ENCODE data around the gene SNRPD2.
A peak's percentile ranks its signal among the peaks of the same experiment; 100 is the strongest.
"Not testable (repeated sequence)": the region's sequence is repeated elsewhere in the genome, so short reads cannot be mapped to it uniquely, and the experiment has no call there.

SNRPD2 gene

DNA sequence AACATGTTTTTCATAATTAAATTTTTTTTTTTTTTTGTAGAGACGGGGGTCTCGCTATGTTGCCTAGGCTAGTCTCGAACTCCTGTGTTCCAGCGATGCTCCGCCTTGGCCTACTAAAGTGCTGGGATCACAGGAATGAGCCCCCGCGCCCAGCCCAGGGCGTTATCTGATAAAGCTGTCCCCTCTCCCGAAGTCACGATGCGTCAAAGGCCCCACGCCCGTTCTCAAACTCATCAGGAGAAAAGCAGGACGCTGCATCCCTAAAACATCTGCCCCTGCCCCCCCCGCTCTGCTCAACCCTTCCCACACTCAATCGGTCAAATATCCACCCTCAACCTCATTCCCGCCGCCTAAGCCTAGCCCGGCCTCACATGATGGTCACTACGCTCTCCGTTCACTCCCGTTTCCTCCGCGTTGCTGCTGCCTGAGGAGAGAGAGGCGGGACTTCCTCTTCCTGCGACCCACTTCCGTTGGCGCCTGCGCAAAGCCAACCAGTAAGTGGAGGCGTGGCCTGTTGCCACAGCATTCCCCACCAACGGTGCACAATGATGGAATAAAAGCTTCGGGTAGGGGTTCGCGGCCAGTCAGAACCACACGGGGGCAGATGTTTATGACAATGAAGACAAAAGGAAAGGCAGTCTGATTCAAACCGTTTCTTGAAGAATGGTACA is at the start of gene SNRPD2:
TSS of gene SNRPD2 (minus strand) at position 438 of the 671 bp plus-strand sequence. CDS start at position 373, 65 bp downstream.
- peak; percentile 96 for DNase-seq (ENCODE audit: low spot score)

DNA sequence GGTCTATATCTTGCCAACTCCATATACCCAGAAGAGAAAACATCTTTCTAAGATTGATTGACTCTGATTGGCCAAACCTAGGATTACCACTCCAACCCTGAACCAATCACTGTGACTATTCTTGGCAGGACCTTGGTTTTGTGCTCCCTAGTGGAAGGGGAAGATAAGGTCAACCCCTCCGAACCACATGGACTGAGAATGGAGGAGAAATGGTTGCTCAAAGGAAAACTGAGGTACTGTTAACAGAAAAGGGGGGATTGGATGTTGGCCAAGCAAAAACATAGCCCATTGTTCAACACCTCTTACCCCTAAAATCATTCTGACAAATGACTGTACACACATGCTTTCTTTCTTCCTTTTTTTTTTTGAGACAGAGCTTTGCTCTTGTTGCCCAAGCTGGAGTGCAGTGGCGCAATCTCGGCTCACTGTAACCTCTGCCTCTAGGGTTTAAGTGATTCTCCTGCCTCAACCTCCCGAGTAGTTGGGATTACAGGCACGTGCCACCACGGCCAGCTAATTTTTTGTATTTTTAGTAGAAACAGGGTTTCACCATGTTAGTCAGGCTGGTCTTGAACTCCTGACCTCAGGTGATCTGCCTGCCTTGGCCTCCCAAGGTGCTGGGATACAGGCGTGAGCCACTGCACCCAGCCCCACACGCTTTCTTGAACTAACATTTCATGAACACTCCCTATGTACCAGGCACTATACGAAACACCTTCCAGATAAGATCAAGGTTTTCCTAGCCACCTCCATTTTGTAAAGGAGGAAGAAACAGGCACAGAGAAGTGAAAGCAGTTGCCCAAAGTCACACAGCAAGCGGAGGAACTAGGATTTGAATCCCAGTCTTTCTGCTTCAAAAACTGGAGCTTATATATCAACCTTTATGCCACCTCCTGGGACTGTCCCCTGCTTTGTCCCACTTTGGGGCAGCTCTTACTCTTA is 48.0 kb upstream of the SNRPD2 start:
- no peak for DNase-seq (ENCODE audit: low spot score)

DNA sequence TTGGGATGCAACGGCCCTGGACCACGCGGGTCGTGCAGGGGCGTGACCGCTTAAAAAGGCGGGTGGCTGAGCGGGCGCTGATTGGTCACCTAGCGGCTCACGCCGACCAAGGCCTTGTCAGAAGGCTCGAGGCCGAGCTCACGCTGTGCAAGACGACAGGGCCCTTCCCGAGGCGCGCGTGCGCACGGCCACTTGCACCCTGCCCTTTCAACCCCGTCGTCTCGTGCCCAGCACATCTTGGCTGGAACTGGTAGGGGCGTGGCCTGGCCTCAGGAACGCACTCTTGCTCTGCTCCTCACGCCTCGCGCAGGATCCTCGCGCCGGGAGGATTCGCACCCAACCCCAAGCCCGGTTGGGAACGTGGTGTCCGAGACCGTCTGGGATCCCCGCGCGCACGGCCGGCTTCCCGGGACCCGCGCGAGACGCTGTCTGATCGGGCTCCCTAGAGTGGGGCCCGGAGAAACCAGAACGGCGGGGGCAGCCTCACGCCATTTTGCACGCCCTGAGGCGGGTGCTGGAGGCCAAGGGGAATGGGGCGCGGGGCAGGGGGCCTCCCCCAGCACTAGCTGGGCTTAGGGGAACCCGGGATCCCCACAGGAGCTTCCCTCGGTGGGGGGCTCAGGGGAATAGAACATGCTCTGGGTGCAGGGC is 41.5 kb upstream of the SNRPD2 start, which contains the start of gene MEIOSIN:
TSS of gene MEIOSIN (plus strand) at position 280 of the 651 bp plus-strand sequence. CDS start 1,938 bp downstream, outside the sequence.
- no peak for DNase-seq (ENCODE audit: low spot score)

DNA sequence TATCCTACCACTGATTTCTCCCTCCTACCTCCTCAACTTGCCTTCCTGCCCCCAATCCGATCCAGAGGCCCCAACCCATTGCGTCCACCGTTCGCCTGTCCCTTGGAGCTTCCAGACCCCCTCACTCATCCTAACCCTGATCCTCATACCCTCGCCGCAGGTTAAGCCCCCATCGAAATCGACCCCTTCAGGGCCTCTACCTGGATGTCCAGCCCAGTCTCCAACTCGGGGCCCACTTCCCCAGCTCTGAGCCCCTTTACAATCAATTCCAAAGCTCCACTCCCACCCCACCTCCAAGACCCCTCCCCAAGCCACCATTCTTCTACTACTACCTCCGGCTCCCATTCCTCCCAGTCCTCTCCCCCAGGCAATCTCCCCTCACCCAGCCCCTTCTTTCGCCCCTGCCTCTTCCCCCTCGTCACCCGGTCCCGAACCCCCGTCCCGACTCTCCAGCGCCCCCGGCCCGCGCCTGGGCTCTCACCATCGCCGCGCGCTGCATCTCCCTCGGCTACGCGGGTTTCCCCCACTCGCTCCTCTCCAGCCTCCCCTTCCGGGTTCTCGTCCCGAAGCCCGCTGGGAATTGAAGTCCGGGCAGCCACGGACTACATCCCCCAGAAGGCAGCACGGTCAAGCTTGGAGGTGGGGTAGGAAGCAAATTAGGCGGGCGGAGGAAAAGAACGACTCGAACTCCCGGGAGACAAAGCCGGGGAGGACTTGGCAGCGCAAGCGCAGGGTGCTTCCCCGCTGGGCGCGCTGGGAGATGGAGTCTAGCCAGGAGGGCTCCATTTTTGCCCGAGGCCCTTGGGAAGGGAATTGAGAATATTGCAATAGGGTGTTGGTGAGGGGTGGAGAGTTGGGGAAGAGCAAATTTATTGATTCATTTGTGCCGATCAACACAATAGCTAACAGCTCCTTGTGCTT is 38.9 kb upstream of the SNRPD2 start, which contains the start of gene FBXO46:
TSS of gene FBXO46 (minus strand) at position 529 of the 921 bp plus-strand sequence. CDS start 17,401 bp downstream, outside the sequence.
- DNase-seq (ENCODE audit: low spot score), result peak; percentile 98

DNA sequence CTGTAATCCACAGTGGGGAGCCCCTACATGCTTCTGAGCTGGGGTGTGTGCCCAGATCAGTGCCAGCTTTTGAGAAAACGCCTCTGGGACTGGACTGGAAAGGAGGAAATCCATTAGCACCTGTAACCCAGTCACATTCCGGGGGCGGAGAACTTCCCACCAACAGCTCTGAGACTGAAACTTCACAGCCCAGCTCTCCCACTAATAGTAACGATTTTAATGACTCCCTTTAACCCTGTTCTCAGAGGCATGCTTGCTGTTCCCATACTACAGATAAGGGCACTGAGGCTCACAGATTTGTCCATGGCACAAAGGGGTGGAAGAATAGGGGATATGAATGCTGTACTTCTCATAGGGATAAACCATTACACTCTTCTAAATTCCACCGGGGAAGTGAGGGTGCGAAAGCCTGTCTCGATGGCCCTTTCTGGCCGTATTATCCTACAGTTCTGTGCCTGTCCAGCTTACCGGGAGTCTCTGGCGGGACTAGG is 38.1 kb upstream of the SNRPD2 start:
- no peak for DNase-seq (ENCODE audit: low spot score)

DNA sequence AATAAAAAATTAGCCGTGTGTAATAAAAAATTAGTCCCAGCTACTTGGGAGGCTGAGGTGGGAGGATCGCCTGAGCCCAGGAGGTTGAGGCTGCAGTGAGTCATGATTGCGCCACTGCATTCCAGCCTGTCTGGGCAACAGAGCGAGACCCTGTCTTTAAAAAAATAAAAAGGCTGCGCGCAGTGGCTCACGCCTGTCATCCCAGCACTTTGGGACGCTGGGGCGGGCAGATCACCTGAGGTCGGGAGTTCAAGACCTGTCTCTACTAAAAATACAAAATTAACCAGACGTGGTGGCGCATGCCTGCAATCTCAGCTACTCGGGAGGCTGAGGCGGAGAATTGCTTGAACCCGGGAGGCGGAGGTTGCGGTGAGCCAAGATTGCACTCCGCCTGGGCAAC is 36.9 kb upstream of the SNRPD2 start:
- not testable (repeated sequence) for DNase-seq (ENCODE audit: low spot score)

DNA sequence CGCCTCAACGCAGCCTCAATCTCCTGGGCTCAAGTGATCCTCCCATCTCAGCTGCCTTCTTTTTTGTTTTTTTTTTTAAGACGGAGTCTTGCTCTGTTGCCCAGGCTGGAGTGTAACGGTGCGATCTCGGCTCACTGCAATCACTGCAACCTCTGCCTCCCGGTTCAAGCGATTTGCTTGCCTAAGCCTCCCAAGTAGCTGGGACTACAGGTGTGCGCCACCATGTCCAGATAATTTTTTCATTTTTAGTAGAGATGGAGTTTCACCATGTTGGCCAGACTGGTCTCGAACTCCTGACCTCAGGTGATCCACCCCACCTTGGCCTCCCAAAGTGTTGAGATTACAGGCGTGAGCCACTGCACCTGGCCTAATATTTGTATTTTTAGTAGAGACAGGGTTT is 28.3 kb upstream of the SNRPD2 start:
- DNase-seq (ENCODE audit: low spot score), result not testable (repeated sequence)

DNA sequence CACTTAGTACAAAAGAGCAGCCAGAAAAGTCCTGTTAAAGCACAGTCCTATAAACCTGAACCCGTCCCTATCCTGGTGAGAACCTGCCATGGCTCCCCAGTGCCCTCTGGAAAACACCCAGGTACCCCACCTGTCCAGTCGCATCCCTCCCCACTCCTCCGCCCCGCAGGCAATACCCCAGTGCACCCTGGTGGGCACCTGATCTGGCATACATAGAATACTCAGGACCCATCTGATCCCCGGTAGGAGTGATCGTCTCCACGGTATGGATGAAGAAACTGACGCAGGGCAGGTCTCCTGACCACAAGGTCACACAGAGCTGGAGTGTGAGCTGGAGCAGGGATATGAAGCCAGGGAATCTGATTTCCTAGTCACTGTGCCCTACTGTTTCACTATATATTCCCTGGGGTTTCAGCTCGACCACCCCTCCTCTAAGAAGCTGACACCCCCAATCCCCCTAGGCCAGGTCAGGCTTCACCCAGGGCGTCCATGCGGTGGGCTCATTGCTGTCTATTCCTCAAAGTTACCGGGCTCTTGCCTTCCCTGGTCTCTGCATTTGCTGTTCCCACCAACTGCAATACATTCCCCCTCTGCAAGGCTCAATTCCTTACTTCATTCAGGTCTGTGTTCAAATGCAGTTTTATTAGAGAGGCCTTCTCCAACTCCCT is 26.4 kb upstream of the SNRPD2 start:
- no peak for DNase-seq (ENCODE audit: low spot score)

DNA sequence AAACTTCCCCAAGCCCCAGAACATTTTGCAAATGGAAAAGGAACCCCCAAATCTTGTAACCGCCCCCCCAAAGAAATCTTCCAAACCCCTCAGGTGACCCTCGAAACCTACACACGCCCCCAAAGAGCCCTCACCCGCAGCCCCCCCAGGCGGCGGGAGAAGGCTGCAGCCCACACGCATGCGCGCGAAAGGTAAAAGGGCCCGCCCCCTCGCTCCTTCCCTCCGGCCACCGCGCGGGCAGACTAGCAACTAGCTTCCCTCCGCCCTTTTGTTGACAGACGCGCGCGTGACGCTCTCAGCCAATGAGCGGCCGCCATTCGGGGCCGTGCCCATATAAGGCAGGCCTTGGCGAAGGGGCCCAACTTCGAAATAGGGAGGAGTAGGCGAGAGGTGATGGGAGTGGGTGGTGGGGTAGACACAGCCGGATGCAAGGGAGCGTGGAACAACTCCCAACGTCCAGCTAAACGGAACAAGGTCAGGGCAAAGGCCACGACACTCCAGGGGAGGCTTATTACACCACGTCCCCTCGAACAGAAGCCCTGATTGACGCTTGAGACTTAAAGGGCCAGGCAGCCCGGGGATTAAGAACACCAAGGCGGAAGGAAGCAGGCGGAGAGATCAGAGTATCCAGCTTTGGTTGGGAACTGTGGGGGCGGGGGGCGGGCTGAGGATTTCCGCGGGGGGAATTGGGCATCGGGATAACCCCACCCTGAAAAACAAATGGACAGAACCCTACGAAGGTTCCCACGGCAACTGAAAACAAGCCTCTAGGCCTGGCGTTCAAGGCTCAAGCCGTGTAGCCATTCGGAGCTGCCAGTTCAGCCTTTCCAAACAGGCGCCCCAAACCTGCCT is 25.6 kb upstream of the SNRPD2 start:
- DNase-seq (ENCODE audit: low spot score), result peak; percentile 99

DNA sequence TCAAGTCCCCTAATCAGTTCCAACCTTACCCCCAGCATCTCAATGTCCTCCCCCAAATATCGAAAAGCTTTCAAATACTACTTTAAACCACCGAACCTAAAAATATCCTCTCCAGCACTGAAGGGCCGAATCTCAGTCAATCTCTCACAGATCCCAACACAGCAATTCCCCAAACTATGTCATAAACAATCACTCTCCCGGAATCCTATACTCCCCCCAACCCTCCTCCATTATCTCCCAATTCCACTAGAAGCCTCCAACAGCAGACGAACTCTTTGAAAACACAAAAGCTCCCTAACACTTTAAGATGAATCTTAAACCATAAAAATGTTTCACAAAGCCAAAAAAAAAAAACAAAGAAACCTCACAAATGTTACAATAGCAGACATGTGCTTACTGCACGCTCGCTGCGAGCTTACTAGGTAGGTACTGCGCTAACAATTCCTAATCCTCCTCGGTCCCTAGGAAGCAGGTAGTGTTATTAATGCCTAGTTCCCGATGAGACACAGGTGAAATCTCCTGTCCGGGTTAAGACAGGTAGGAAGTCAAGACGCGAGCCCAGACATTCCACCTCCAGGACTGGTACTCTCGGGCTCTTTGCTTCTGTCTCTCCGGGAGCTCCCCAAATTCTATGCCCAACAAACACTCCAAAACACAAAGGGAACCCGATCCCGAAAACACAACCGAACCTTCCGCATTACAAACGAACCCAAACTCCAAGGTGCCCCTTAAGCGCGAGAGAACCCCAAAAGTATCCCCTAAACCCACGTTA is 24.8 kb upstream of the SNRPD2 start:
- DNase-seq (ENCODE audit: low spot score), result no peak

DNA sequence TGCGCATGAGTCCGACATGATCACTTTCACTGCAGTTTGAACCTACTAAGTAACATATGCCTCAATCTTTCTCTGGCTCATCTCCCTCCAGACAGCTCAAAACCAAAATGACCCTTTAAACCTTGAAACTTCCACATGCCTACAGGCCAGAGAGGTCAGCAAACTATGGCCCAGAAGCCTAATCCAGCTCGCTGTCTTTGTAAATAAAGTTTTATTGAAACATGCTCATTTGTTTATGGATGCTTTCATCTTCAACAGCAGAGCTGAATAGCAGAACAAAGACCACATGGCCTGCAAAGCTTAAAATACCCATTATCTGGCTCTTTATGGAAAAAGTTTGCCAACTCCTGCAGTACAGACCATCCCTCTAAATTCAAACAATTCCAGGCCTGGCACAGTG is 23.4 kb upstream of the SNRPD2 start:
- DNase-seq (ENCODE audit: low spot score), result no peak

DNA sequence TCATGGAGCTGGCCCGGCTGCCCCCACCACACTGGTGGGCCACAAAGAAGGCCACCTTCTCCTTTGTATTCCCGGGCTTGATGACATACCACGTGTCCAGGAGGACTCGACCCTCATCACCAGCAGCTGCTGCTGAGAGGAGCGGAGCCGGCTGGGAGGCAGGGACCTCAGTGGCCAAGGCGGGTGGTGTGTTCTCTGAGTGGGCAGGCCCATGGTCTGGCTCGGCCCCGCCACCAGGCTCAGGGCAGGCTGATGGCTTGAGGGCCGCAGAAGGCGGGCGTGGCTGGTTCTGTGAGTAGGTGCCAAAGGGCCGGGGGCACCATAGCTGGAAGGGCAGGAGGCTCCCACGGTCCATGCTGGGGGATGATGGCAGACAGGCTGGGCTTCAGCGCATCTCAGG is 21.4 kb upstream of the SNRPD2 start:
- DNase-seq (ENCODE audit: low spot score), result no peak

DNA sequence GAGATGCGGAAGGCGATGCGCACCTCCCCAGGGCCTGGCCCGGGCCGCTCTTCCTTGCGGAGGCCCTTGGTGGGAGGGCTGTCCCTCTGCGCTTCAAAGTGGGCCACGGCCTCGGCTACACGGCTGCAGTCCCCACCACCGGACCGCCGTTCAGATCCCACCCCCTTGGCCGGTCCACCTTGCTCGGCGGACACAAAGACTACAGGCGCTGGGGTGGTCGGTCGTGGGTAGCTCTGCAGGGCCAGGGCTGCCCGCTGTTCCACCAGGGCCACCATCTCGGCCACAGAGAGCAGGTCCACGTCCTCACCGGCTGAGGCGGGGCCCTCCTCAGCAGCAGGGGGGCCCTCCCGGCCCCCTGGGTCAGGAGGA is 20.9 kb upstream of the SNRPD2 start:
- no peak for DNase-seq (ENCODE audit: low spot score)

DNA sequence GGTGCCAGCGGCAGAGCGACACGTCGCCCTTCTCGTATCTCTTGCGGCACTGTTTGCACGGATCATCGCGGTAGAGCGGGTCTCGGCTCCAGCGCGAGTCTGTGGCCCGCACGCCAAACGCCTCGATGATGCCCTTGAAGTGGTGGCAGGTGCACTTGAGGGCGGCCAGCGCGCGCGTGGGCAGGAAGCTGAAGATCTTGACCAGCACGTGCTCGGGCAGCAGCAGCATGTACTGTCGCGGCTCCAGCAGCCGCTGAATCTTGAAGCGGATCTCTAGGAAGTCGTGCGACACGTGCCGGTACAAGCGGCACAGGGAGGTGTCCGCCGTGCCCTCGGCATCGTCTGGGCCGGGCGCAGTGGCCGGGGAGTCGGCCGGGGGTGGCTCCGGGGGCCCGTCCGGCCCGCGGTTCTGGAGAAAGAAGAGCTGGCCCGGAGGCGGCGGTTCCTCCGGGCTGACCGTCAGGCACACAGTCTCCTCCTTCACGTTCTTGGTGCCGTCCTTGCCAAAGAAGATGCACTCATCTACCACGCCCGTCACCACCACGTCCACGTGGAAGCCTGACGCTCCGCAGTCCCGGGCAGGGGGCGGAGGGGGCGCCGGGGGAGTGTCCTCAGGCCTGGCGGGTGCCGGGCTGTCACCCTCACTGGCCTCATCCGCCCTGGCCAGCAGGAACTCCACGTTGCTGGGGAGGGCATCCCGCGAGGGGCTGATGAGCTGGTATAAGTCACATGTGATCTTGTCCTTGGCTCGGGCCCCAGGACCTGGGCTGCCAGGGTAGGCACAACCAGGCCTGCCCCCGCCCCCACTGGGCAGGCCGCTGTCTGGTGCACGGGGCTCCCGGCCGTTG is 20.3 kb upstream of the SNRPD2 start:
- no peak for DNase-seq (ENCODE audit: low spot score)

DNA sequence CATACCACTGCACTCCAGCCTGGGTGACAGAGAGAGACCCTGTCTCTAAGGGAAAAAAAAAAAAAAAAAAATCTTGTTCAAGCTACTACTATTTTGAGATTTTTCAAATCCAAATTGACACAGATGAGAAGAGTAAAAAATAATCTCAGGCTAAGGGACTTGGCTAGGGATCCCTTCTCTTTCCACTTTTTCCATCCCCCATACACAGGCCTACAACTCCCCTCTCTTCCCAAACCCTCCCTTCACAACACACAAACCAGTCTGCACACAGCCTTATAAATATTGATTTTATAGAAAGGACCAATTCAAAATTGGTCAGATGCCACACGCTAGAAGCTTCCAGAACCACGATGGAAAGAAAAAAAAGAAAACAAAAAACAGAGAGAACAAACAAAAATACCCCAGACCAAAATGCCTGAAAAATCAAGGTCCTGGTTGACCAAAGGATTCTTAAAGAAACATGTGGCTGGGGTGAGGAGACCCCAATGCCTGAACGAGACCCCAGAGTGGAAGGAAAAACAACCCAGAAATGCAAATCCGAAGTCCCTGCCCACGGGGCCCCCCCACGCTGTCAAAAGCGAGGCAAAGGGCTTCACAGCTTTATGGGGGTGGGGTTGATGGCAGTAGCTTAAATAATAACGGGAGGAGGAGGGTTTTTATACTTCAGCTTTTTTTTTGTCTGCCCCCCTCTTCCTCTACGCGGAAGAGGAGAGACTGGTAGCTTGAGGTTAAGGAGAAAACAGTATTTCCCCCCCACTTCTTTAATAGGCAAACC is 18.8 kb upstream of the SNRPD2 start:
- DNase-seq (ENCODE audit: low spot score), result no peak

DNA sequence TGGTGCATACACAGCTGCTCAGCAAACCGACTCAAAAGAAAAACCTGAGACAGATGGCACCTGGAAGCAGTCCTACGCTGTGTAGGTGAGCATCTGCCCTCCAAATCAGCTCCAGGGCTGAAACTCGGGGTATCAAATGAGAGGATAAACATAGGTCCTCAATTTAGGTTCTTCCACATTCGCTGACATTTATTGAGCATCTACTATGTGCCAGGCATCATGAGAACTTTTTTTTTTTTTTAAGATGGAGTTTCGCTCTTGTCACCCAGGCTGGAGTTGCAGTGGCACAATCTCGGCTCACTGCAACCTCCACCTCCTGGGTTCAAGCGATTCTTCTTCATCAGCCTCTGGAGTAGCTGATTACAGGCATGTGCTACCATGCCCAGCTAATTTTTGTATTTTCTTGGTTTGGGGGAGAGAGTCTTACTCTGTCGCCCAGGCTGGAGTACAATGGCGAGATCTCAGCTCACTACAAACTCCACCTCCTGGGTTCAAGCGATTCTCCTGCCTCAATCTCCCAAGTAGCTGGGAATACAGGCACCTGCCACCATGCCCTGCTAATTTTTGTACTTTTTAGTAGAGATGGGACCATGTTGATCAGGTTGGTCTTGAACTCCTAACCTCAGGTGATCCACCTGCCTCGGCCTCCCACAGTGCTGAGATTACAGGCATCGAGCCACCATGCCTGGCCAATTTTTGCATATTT is 14.1 kb upstream of the SNRPD2 start:
- DNase-seq (ENCODE audit: low spot score), result no peak

DNA sequence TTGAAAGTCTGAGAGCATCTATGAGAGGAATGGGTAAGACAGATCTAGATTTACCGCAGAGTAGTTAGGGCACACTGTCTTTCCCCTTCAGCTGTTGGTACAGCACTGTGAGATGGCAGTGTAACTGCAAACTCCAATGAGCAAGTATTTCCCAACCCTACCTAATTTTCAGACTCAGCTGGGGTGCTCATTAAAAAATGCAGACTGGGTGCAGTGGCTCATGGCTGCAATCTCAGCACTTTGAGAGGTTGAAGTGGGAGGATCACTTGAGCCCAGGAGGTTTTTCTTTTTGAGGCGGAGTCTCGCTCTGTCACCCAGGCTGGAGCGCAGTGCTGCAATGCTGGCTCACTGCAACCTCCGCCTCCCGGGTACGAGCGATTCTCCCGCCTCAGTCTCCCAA is 13.4 kb upstream of the SNRPD2 start:
- DNase-seq (ENCODE audit: low spot score), result no peak
